ENCODE data around the gene HAUS3.

Gene HAUS3

GRCh38 chr4:2241410-2242353 is at the start of gene HAUS3, which contains the start of gene POLN:
Gene HAUS3 (minus strand): TSS chr4:2242121. CDS start chr4:2240946, 1,175 bp downstream.
Gene POLN (minus strand): TSS chr4:2242121. CDS start chr4:2229231, 12,890 bp downstream.
- DNase-seq (ENCODE audit: low spot score) (peak; percentile 97), FAIRE-seq (peak; percentile 88)

GRCh38 chr4:2290974-2291704 is 49.2 kb upstream of the HAUS3 start:
- FAIRE-seq = no peak
- no peak for DNase-seq (ENCODE audit: low spot score)

- no peak for FAIRE-seq
Observed at GRCh38 chr4:2290488-2290887, 48.6 kb upstream of the HAUS3 start.

GRCh38 chr4:2289955-2290333 is 48.0 kb upstream of the HAUS3 start:
- no peak for FAIRE-seq

More at GRCh38 chr4:2290488-2290887, 48.6 kb upstream of the HAUS3 start:
- DNase-seq (ENCODE audit: low spot score) = no peak

GRCh38 chr4:2289311-2289954 is 47.5 kb upstream of the HAUS3 start:
- no peak for DNase-seq (ENCODE audit: low spot score)

More at GRCh38 chr4:2289955-2290333, 48.0 kb upstream of the HAUS3 start:
- no peak for DNase-seq (ENCODE audit: low spot score)

GRCh38 chr4:2288051-2288541 is 46.2 kb upstream of the HAUS3 start:
- FAIRE-seq (no peak), DNase-seq (ENCODE audit: low spot score) (no peak)

More at GRCh38 chr4:2289311-2289954, 47.5 kb upstream of the HAUS3 start:
- no peak for FAIRE-seq

- FAIRE-seq (no peak), DNase-seq (ENCODE audit: low spot score) (no peak)
Observed at GRCh38 chr4:2287594-2287915, 45.6 kb upstream of the HAUS3 start.

GRCh38 chr4:2286904-2287593 is 45.1 kb upstream of the HAUS3 start:
- DNase-seq (ENCODE audit: low spot score) (no peak), FAIRE-seq (no peak)

GRCh38 chr4:2285613-2286381 is 43.9 kb upstream of the HAUS3 start:
- no peak for FAIRE-seq
- no peak for DNase-seq (ENCODE audit: low spot score)

GRCh38 chr4:2284934-2285612 is 43.2 kb upstream of the HAUS3 start:
- DNase-seq (ENCODE audit: low spot score) (peak; percentile 10), FAIRE-seq (no peak)

GRCh38 chr4:2284161-2284933 is 42.4 kb upstream of the HAUS3 start:
- DNase-seq (ENCODE audit: low spot score) = no peak
- FAIRE-seq = no peak

- FAIRE-seq = no peak
Observed at GRCh38 chr4:2283199-2283711, 41.3 kb upstream of the HAUS3 start.

GRCh38 chr4:2281575-2282343 is 39.8 kb upstream of the HAUS3 start:
- FAIRE-seq (no peak), DNase-seq (ENCODE audit: low spot score) (no peak)

More at GRCh38 chr4:2283199-2283711, 41.3 kb upstream of the HAUS3 start:
- no peak for DNase-seq (ENCODE audit: low spot score)

- DNase-seq (ENCODE audit: low spot score) (no peak), FAIRE-seq (no peak)
Observed at GRCh38 chr4:2280531-2281300, 38.8 kb upstream of the HAUS3 start.

GRCh38 chr4:2277956-2278355 is 36.0 kb upstream of the HAUS3 start:
- DNase-seq (ENCODE audit: low spot score) = no peak
- no peak for FAIRE-seq

GRCh38 chr4:2276581-2277325 is 34.8 kb upstream of the HAUS3 start:
- FAIRE-seq = no peak
- DNase-seq (ENCODE audit: low spot score) = no peak

Data from urothelium cell line (cell line).